Measurements from ENCODE around the gene GNB1L.

Gene GNB1L

DNA sequence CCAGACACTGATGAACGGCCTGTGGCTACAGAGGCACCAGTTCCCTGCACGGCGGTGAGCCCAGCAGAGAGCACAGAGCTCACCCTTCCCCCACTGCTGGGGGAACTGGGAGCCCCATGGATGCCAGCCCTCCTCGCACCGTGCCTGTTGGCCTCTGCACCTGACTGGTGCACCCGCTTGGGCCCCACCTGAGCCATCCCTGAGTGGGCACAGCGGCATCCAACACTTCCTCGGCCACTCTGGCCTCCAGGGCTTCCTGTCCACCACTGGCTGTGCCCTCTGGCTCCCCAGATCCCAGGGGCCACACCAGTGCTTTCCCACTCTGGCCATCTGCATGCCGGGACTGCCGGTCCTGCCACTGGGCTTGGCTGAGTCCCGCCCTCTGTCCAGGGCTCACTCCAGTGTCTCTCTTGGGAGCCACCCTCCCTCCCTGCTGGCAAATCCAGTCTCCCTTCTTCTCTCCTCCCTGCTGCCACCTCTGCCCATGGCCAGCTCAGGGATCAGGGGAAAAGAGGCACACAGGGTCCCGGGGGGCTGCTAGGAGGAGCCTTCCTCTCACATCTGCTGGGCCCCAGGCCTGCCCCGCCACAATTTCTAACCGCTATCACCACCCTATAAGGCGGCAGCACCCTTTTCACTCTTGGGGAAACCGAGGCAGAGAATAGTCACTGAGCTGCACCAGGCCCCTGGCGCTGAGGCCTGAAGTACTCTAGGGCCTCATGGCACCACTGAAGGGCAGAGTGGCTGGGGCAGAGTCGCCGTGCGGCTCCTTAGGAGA is 33.0 kb downstream of the GNB1L start:
- Histone ChIP-seq H3K4me1 (ENCODE audit: control insufficient read depth, insufficient read depth, low read length) (no peaks in the 10 kb centered on the region), H3K27me3 (ENCODE audit: control insufficient read depth, insufficient read depth, low read length) (no peaks in the 10 kb centered on the region), H3K4me3 (ENCODE audit: low read length) (no peak overlapping the region), H3K9me3 (replicated peaks; ENCODE audit: low read length) (no peaks in the 10 kb centered on the region), H3K36me3 (ENCODE audit: insufficient read depth, low read length) (no peaks in the 10 kb centered on the region), H3K9ac (ENCODE audit: low read depth, low read length) (no peak overlapping the region), H3K4me2 (ENCODE audit: low read length) (no peak overlapping the region)

DNA sequence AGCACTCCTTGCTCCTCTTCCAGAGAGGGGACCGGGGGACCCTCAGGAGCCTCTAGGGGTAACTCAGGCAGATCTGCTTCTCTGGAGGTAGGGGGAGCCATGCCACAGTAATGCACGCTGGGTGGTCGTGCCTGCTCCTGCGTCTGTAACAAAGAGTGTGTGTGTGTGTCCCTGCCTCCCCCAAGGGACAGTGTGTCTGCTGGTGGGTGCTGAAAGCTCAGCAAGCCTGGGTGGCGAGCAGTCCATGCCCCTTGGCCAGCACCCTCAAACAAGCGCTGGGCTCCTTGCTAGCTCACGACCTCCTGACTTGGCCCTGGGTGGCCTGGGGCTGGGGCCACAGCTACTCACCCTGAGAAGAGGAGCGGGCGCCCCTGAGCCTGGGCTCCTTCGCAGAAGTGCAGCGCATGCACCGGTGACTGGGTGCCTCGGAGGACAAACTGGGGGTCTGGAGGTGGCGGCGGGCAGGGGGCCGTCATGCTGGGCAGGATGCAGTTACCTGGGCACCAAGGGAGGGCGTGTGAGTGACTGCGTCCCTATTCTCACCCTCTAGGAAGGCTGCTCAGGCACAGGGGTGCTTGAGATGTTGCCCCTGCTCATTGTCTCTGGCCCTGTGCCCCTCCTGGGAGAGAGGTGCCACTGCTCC is 33.7 kb downstream of the GNB1L start:
- Histone ChIP-seq H3K4me1 (ENCODE audit: control insufficient read depth, insufficient read depth, low read length) (no peaks in the 10 kb centered on the region), H3K9me3 (replicated peaks; ENCODE audit: low read length) (no peaks in the 10 kb centered on the region), H3K4me3 (ENCODE audit: low read length) (no peak overlapping the region), H3K4me2 (ENCODE audit: low read length) (no peak overlapping the region), H3K36me3 (ENCODE audit: insufficient read depth, low read length) (no peaks in the 10 kb centered on the region), H3K9ac (ENCODE audit: low read depth, low read length) (no peak overlapping the region), H3K27me3 (ENCODE audit: control insufficient read depth, insufficient read depth, low read length) (no peaks in the 10 kb centered on the region)

DNA sequence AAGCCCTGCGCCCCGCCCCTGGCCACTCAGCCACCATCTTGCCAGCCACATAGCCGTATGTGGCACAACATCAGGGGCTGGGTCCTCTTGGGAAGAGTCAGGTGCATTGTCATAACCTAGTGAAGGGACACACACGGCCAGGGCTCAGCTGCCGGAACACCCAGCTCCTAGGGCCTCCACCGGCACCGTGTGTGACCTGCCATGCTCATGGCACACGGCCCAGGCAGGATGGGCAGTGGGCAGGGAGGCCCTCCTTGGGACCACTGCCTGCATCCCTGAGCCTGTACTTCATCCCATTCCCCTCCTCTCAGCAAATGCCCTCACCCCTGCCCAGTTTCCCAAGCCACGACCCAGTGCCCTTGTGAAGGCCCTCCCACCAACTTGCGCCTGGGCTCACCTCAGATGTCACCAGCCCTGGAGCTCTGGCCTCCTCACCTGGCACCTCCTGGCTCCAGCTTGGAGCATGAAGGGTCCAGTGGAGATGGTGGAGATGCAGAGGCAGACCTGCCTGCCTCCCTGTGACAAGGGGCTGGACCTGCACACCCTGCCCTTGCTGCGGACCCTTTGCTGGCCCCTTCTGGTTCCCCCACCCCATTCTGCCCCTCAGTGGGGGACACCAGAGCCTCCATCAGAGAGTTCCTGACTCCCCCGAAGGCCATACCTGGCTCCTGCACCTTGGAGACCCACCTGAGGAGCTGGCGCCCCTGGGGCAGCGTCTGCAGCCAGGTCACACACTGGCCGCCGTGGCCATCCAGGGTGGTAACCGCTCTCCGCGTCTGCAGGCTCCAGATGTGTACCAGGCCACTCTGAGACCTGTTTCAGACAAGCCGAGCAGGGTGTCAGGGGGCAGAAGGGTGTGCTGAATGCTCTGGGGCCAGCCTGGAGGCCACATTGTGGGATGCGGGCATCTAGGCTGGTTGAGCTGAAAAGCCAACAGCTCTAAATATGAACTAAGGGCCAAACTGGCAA is 34.5 kb downstream of the GNB1L start:
- H3K4me2 ChIP-seq (ENCODE audit: low read length): no peak overlapping the region
- no peaks in the 10 kb centered on the region for H3K4me1 ChIP-seq (ENCODE audit: control insufficient read depth, insufficient read depth, low read length)
- no peaks in the 10 kb centered on the region for H3K9me3 ChIP-seq (replicated peaks; ENCODE audit: low read length)
- H3K36me3 ChIP-seq (ENCODE audit: insufficient read depth, low read length): no peaks in the 10 kb centered on the region
- H3K9ac ChIP-seq (ENCODE audit: low read depth, low read length): no peak overlapping the region
- H3K4me3 ChIP-seq (ENCODE audit: low read length): no peak overlapping the region
- H3K27me3 ChIP-seq (ENCODE audit: control insufficient read depth, insufficient read depth, low read length): no peaks in the 10 kb centered on the region

DNA sequence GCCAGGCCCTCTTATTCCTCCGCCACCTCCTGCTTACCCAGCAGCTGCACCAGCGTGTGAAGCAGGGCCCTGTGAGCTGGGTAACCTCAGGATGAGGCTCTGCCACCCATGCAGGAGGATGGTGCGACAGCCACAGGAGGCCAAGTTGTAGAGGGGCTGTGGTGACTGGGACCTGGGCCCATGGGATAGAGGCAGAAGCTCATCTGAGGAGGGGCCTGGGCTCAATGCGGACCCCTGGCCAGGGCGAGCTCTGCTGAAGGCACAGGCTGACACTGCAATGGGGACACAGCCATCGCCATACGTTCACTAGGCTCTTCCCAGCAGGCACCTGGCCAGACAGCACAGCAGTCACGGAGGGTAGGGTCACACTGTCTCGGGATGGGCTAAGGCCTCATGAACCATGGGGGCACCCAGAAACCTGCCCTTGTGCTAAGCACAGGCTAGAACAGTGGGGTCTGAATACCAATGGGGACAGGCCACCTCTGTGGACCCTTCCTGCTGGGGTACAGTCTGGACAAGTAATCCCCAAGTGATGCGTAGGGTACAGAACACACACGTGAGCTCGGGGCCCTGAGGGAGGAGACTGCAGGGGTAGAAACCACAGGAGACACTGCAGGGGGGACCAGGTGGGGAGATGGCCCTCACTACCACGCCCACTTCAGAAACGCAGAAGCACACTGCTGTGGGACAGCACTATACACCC is 35.3 kb downstream of the GNB1L start:
- Histone ChIP-seq H3K4me1 (ENCODE audit: control insufficient read depth, insufficient read depth, low read length) (no peaks in the 10 kb centered on the region), H3K9ac (ENCODE audit: low read depth, low read length) (no peak overlapping the region)

DNA sequence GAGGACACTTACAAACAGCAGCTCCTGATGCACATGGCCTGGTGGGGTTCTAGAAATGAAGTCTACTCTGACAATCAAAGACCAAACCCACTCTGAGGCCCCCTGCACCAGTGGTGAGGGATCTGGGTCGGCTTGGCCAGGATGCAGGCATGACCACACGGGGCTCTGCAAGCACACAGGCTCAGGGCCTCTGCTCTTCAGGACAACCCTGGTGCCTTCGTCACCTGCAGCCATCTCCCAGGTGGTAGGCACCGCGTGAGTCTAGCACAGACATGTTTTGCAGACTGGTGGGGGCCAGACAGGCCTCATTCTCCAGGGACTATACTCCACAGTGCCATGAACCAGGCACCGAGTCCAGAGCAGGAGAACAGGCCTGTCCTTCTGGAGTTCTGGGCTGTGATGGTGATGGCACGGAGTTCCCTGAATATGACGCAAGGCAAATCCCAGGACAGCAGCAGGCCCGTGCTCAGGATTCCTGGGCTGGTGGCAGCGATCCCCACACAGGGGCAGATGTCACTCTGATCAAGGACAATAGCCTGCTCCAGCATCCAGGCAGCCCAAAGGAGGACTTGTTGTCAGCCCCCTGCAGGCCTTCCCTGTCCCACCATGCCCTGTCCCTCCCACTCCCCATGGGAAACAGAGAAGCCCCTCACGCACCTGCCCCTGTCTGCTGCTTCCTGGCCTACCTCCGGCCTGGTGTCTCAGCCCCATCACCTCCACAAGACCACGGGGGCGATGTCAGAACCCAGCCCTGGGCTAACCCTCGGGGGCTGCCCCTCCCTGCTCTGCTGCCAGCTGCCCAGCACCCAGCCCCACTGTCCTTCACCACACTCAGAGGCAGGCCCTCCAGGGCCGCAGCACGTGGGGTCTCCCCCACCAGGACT is 36.1 kb downstream of the GNB1L start:
- Histone ChIP-seq H3K4me3 (ENCODE audit: low read length) (no peak overlapping the region), H3K27me3 (ENCODE audit: control insufficient read depth, insufficient read depth, low read length) (no peaks in the 10 kb centered on the region), H3K4me1 (ENCODE audit: control insufficient read depth, insufficient read depth, low read length) (no peaks in the 10 kb centered on the region), H3K36me3 (ENCODE audit: insufficient read depth, low read length) (no peaks in the 10 kb centered on the region), H3K9me3 (replicated peaks; ENCODE audit: low read length) (no peaks in the 10 kb centered on the region), H3K9ac (ENCODE audit: low read depth, low read length) (no peak overlapping the region), H3K4me2 (ENCODE audit: low read length) (no peak overlapping the region)

More for the DNA sequence above, 35.3 kb downstream of the GNB1L start:
- Histone ChIP-seq H3K4me2 (ENCODE audit: low read length) (no peak overlapping the region), H3K9me3 (replicated peaks; ENCODE audit: low read length) (no peaks in the 10 kb centered on the region), H3K36me3 (ENCODE audit: insufficient read depth, low read length) (no peaks in the 10 kb centered on the region), H3K4me3 (ENCODE audit: low read length) (no peak overlapping the region), H3K27me3 (ENCODE audit: control insufficient read depth, insufficient read depth, low read length) (no peaks in the 10 kb centered on the region)

- no peaks in the 10 kb centered on the region for H3K27me3 ChIP-seq (ENCODE audit: control insufficient read depth, insufficient read depth, low read length)
- H3K9me3 ChIP-seq (replicated peaks; ENCODE audit: low read length): no peaks in the 10 kb centered on the region
- no peaks in the 10 kb centered on the region for H3K4me1 ChIP-seq (ENCODE audit: control insufficient read depth, insufficient read depth, low read length)
- no peaks in the 10 kb centered on the region for H3K36me3 ChIP-seq (ENCODE audit: insufficient read depth, low read length)
- no peak overlapping the region for H3K4me3 ChIP-seq (ENCODE audit: low read length)
- H3K9ac ChIP-seq (ENCODE audit: low read depth, low read length): no peak overlapping the region
- no peak overlapping the region for H3K4me2 ChIP-seq (ENCODE audit: low read length)
These were observed 38.1 kb downstream of the GNB1L start for GRCh38 chr22:19816372-19817119.

DNA sequence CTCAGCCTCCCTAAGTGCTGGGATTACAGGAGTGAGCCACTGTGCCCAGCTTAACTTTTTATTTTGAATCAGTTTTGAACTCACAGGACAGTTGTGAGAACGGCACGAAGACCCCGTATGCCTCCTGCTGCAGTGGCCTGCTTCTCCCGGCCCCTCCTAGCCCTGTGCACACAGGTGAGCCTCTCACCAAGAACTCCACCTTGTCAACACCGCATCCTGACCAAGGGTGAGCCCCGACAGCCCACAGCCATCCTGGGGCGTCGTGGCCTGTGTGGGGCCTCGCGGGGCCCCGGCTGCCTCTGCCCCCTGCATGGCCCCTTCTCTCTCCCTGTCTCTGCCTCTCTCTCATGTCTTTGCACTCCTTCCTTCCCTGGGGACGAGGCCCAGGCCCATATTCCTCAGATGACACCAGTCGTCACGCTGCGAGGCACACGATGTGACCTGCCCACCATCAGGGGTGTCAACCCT is 38.8 kb downstream of the GNB1L start:
- Histone ChIP-seq H3K36me3 (ENCODE audit: insufficient read depth, low read length) (no peaks in the 10 kb centered on the region), H3K9me3 (replicated peaks; ENCODE audit: low read length) (no peaks in the 10 kb centered on the region), H3K27me3 (ENCODE audit: control insufficient read depth, insufficient read depth, low read length) (no peaks in the 10 kb centered on the region), H3K9ac (ENCODE audit: low read depth, low read length) (no peak overlapping the region), H3K4me1 (ENCODE audit: control insufficient read depth, insufficient read depth, low read length) (peaks cover 5% of the 10 kb centered on the region), H3K4me2 (ENCODE audit: low read length) (no peak overlapping the region), H3K4me3 (ENCODE audit: low read length) (no peak overlapping the region)

- Histone ChIP-seq H3K9me3 (replicated peaks; ENCODE audit: low read length) (no peaks in the 10 kb centered on the region), H3K4me3 (ENCODE audit: low read length) (no peak overlapping the region), H3K9ac (ENCODE audit: low read depth, low read length) (no peak overlapping the region), H3K36me3 (ENCODE audit: insufficient read depth, low read length) (no peaks in the 10 kb centered on the region), H3K4me1 (ENCODE audit: control insufficient read depth, insufficient read depth, low read length) (peaks cover 8% of the 10 kb centered on the region), H3K4me2 (ENCODE audit: low read length) (no peak overlapping the region), H3K27me3 (ENCODE audit: control insufficient read depth, insufficient read depth, low read length) (no peaks in the 10 kb centered on the region)
These were observed 39.4 kb downstream of the GNB1L start for GRCh38 chr22:19815093-19815822.

DNA sequence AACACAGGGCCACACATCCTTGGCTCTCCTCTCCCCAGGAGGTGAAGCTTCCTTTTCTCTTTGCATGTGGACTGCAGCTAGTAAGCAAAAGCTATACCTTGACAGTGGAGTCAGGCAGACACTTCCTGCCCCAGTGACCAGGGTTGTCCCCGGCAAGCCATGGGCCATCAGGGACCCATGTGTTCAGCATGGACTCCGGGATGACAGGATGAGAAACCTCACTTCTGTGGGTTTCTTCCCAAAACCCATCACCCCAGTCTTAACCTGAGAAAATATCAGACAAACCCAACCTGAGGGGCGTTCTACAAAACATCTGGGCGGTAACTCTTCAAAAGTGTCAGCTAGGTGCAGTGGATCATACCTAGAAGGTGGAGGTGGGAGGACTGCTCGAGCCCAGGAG is 40.2 kb downstream of the GNB1L start:
- no peaks in the 10 kb centered on the region for H3K9me3 ChIP-seq (replicated peaks; ENCODE audit: low read length)
- H3K4me3 ChIP-seq (ENCODE audit: low read length): no peak overlapping the region
- H3K36me3 ChIP-seq (ENCODE audit: insufficient read depth, low read length): no peaks in the 10 kb centered on the region
- H3K9ac ChIP-seq (ENCODE audit: low read depth, low read length): no peak overlapping the region
- H3K4me1 ChIP-seq (ENCODE audit: control insufficient read depth, insufficient read depth, low read length): peaks cover 8% of the 10 kb centered on the region
- no peaks in the 10 kb centered on the region for H3K27me3 ChIP-seq (ENCODE audit: control insufficient read depth, insufficient read depth, low read length)
- H3K4me2 ChIP-seq (ENCODE audit: low read length): no peak overlapping the region
